ENCODE measurements around the gene ERICH2.
A peak's percentile ranks its signal among the peaks of the same experiment; 100 is the strongest.

Gene ERICH2

DNA sequence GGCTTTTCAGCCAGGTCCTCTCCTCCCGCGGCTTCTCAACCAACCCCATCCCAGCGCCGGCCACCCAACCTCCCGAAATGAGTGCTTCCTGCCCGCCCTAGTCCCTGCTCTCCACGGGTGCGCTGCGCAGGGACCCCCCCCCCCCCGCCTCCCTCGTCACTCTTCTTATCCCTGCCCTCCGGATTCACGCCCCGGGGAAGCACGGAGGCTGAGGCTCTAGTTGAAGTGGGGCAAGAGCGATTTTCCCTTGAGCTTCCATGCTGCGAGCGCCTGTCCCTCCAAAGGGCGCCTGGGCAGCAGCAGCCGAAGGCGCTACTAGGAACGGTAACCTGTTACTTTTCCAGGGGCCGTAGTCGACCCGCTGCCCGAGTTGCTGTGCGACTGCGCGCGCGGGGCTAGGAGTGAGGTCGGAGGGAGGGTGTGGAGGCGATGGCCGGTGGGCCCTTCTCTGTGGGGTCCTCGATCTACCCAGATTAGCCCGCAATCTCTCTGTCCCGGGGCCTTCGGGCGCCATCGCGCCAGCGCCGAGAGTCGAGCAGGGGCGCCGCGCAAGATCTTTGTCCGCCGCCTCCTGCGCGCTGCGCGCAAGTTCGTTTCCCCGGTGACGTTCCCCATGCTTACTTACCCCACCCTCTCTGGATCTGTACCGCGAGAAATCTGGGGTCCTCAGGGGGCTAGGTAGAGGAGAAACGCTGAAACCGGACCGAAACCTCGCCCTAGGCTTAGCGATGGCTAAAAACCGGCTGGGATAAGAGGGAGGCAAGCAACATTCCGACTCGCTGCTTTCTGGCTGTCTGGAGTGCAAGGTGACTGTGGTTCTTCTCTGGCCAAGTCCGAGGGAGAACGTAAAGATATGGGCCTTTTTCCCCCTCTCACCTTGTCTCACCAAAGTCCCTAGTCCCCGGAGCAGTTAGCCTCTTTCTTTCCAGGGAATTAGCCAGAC is 47.2 kb downstream of the ERICH2 start:
- peak; percentile 33 for DNase-seq (ENCODE audit: low read depth)
- H3K4me3 ChIP-seq (ENCODE audit: low read length): peak overlapping the region; percentile 72
- TF ChIP-seq CTCF (conservative IDR thresholded peaks at IDR 0.05; ENCODE audit: low read length): no peak

- DNase-seq (ENCODE audit: low read depth): peak; percentile 32
- H3K4me3 ChIP-seq (ENCODE audit: low read length): peak overlapping the region; percentile 72
- no peak for TF ChIP-seq CTCF (conservative IDR thresholded peaks at IDR 0.05; ENCODE audit: low read length)
These were observed 48.0 kb downstream of the ERICH2 start for GRCh38 chr2:170818036-170818751.

- no peak for TF ChIP-seq CTCF (conservative IDR thresholded peaks at IDR 0.05; ENCODE audit: low read length)
- no peak for DNase-seq (ENCODE audit: low read depth)
These were observed 48.7 kb downstream of the ERICH2 start for GRCh38 chr2:170818752-170819470.

GRCh38 chr2:170819680-170820664 is 49.8 kb downstream of the ERICH2 start:
- TF ChIP-seq CTCF (conservative IDR thresholded peaks at IDR 0.05; ENCODE audit: low read length): no peak
- H3K4me3 ChIP-seq (ENCODE audit: low read length): no peak overlapping the region

More at GRCh38 chr2:170818752-170819470, 48.7 kb downstream of the ERICH2 start:
- H3K4me3 ChIP-seq (ENCODE audit: low read length): peak overlapping the region; percentile 72

GRCh38 chr2:170820757-170821530 is 50.8 kb downstream of the ERICH2 start:
- no peak for DNase-seq (ENCODE audit: low read depth)
- no peak overlapping the region for H3K4me3 ChIP-seq (ENCODE audit: low read length)
- no peak for TF ChIP-seq CTCF (conservative IDR thresholded peaks at IDR 0.05; ENCODE audit: low read length)

More at GRCh38 chr2:170819680-170820664, 49.8 kb downstream of the ERICH2 start:
- DNase-seq (ENCODE audit: low read depth): no peak
